ENCODE data around the gene RPN1. TPM values are rescaled to one million over a fixed set of nuclear protein-coding genes. Genes with fewer than 3 reads are reported as not detected.
"Not testable (repeated sequence)": the region's sequence is repeated elsewhere in the genome, so short reads cannot be mapped to it uniquely, and the experiment has no call there.

The RPN1 gene
- total RNA-seq, 2 experiments from 2014 or later: 133 TPM

DNA sequence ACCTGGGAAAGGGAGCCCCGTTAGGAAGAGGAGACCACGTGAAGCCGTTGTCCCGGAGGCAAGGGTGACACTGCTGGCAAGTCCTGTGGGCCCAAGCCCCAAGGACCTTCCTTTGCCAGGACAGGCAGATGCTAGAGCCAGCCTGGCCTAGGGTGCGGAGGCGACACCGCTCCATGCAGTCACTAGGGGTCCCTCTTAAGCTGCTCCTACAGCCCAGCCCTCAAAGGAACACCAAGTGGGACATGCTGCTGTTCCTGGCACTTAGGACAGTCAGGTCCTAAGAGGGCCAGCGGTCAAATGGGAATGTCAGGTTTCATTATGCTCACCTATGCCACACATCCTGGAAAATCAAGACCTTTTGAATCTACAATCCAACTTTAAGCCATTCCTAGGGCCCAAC is 59.7 kb downstream of the RPN1 start:
- POLR2A ChIA-PET: no interaction called here
- Mint-ChIP-seq H3K4me3 (no peak overlapping the region), H3K27ac (no peak overlapping the region), H3K27me3 (peaks cover 2% of the 10 kb centered on the region), H3K4me1 (ENCODE audit: low read depth) (peaks cover 3% of the 10 kb centered on the region), H3K9me3 (peaks cover 4% of the 10 kb centered on the region), H3K36me3 (ENCODE audit: low read depth) (no peaks in the 10 kb centered on the region)
- no peak for DNase-seq
- TF ChIP-seq, protein P1, sequence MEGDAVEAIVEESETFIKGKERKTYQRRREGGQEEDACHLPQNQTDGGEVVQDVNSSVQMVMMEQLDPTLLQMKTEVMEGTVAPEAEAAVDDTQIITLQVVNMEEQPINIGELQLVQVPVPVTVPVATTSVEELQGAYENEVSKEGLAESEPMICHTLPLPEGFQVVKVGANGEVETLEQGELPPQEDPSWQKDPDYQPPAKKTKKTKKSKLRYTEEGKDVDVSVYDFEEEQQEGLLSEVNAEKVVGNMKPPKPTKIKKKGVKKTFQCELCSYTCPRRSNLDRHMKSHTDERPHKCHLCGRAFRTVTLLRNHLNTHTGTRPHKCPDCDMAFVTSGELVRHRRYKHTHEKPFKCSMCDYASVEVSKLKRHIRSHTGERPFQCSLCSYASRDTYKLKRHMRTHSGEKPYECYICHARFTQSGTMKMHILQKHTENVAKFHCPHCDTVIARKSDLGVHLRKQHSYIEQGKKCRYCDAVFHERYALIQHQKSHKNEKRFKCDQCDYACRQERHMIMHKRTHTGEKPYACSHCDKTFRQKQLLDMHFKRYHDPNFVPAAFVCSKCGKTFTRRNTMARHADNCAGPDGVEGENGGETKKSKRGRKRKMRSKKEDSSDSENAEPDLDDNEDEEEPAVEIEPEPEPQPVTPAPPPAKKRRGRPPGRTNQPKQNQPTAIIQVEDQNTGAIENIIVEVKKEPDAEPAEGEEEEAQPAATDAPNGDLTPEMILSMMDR (IDR thresholded peaks at IDR 0.05): no peak
- CTCF ChIA-PET: interaction anchor here (3.5 kb wide), 1 partner anchor 17 kb away, joined by 15 read pairs; no protein-coding TSS in a partner anchor
- ATAC-seq: no peak
- intact Hi-C loops (cut with micrococcal nuclease): no loop called here

DNA sequence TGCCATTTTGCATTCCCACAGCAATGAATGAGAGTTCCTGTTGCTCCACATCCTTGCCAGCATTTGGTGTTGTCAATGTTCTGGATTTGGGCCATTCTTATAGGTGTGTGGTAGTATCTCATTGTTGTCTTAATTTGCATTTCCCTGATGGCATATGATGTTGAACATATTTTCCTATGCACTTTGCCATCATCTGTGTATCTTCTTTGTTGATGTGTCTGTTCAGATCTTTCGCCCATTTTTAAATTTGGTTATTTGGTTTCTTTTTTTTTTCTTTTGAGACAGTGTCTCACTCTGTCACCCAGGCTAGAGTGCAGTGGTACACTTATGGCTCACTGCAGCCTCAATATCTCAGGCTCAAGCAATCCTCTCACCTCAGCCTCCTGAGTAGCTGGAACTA is 60.6 kb downstream of the RPN1 start:
- H3K27me3 Mint-ChIP-seq; intact Hi-C loops (cut with micrococcal nuclease); POLR2A ChIA-PET; H3K36me3 Mint-ChIP-seq (ENCODE audit: low read depth); H3K4me1 Mint-ChIP-seq (ENCODE audit: low read depth); DNase-seq; H3K27ac Mint-ChIP-seq; ATAC-seq; H3K9me3 Mint-ChIP-seq; H3K4me3 Mint-ChIP-seq: not testable (repeated sequence)
- CTCF ChIA-PET: interaction anchor here (3.5 kb wide), 1 partner anchor 18 kb away, joined by 15 read pairs; no protein-coding TSS in a partner anchor

DNA sequence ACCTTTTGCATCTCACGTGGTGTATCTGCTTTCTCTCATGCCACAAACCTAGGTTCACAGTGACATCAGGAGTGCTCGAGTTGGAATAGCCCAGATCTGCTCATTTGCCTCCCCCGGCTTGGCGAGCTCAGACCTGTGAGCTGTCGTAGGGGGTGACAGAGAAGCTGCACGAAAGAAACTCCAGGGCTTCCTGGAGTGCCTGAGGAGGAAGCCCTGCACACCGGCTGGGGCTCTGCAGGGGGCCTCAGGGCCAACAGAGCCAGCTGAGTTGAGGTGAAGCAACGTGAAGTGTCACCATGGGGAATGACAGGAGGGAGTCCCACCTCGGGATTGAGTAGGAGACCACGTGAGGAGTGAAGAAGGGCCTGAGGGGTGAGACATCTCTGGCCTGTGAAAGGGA is 62.5 kb downstream of the RPN1 start:
- Mint-ChIP-seq H3K4me1 (ENCODE audit: low read depth) (no peaks in the 10 kb centered on the region), H3K4me3 (no peak overlapping the region), H3K27ac (no peak overlapping the region), H3K36me3 (ENCODE audit: low read depth) (no peaks in the 10 kb centered on the region), H3K9me3 (peaks cover 4% of the 10 kb centered on the region), H3K27me3 (peaks cover 8% of the 10 kb centered on the region)
- intact Hi-C loops (cut with micrococcal nuclease): no loop called here
- CTCF ChIA-PET: interaction anchor here (1.0 to 3.5 kb wide), 3 partner anchors 9 to 162 kb away, joined by 3 to 15 read pairs (median 5); no protein-coding TSS in a partner anchor
- no peak for ATAC-seq
- TF ChIP-seq, protein P1 (IDR thresholded peaks at IDR 0.05): no peak
- no peak for DNase-seq
- POLR2A ChIA-PET: interaction anchor here (1.0 kb wide), 1 partner anchor 304 kb away, joined by 4 read pairs; no protein-coding TSS in a partner anchor

DNA sequence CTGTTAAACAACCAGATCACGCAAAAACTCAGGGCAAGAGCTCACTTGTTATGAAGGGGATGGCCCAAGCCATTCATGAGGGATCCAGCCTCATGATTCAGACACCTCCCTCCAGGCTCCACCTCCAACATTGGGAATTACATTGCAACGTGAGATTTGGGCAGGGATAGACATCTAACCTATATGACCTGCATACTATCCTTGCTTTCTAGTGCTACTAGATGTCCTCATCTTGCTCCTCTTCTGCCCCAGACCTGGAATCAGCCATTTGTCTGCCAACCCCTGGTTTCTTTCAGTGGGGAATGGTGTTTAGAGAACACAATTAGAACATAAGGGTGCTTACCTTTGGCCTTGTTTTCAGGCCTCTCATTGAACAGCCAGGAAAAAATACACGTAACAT is 63.2 kb downstream of the RPN1 start:
- H3K4me3 Mint-ChIP-seq: no peak overlapping the region
- intact Hi-C loops (cut with micrococcal nuclease): no loop called here
- ATAC-seq: no peak
- TF ChIP-seq, protein P1 (IDR thresholded peaks at IDR 0.05): no peak
- H3K9me3 Mint-ChIP-seq: peaks cover 4% of the 10 kb centered on the region
- H3K4me1 Mint-ChIP-seq (ENCODE audit: low read depth): no peaks in the 10 kb centered on the region
- CTCF ChIA-PET: no interaction called here
- H3K27me3 Mint-ChIP-seq: peaks cover 11% of the 10 kb centered on the region
- POLR2A ChIA-PET: interaction anchor here (1.0 kb wide), 1 partner anchor 305 kb away, joined by 4 read pairs; no protein-coding TSS in a partner anchor
- no peak overlapping the region for H3K27ac Mint-ChIP-seq
- no peaks in the 10 kb centered on the region for H3K36me3 Mint-ChIP-seq (ENCODE audit: low read depth)
- DNase-seq: no peak

DNA sequence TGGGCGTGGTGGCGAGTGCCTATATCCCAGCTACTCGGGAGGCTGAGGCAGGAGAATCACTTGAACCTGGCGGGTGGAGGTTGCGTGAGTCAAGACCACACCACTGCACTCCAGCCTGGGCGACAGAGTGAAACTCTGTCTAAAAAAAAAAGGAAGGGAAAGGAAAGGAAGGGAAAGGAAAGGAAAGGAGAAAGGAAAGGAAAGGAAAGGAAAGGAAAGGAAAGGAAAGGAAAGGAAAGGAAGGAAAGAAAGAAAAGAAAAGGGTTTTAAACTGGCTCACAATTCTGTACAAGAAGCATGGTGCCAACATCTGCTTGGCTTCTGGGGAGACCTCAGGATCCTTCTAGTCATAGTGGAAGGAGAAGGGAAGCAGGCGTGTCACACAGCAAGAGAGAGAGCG is 63.7 kb downstream of the RPN1 start:
- H3K4me3 Mint-ChIP-seq; ATAC-seq; CTCF ChIA-PET; POLR2A ChIA-PET; H3K27ac Mint-ChIP-seq; H3K4me1 Mint-ChIP-seq (ENCODE audit: low read depth); intact Hi-C loops (cut with micrococcal nuclease); H3K36me3 Mint-ChIP-seq (ENCODE audit: low read depth); DNase-seq; H3K9me3 Mint-ChIP-seq: not testable (repeated sequence)
- peaks cover 13% of the 10 kb centered on the region for H3K27me3 Mint-ChIP-seq

DNA sequence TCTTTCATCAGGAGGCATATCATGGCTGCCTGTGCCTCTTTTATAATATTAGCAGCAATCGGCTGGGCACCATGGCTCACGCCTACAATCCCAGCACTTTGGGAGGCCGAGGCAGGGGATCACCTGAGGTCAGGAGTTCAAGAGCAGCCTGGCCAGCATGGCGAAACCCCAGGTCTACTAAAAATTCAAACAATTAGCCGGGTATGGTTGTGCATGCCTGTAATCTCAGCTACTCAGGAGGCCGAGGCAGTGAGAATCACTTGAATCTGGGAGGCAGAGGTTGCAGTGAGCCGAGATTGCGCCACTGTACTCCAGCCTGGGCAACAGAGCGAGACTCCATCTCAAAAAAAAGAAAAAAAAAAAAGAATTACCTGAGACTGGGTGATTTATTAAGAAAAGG is 64.2 kb downstream of the RPN1 start:
- H3K4me3 Mint-ChIP-seq; H3K36me3 Mint-ChIP-seq (ENCODE audit: low read depth); DNase-seq; H3K27ac Mint-ChIP-seq; H3K9me3 Mint-ChIP-seq; ATAC-seq; POLR2A ChIA-PET; intact Hi-C loops (cut with micrococcal nuclease); CTCF ChIA-PET; H3K4me1 Mint-ChIP-seq (ENCODE audit: low read depth): not testable (repeated sequence)
- H3K27me3 Mint-ChIP-seq: peaks cover 13% of the 10 kb centered on the region
